T-helper 1 cell treated with Interleukin-12 subunit alpha and Interleukin-12 subunit beta and Interleukin-4 antibody, amounts not matched to agents 30 ng/mL and 1 ng/mL, for 36 hours (primary cell): Measurements from ENCODE around the gene RAD51B. TPM values are rescaled to one million over a fixed set of nuclear protein-coding genes. Genes with fewer than 3 reads are reported as not detected.
"Not testable (repeated sequence)": the region's sequence is repeated elsewhere in the genome, so short reads cannot be mapped to it uniquely, and the experiment has no call there.

Experiments used
- intact Hi-C: fragments of 100-400 bp; cut with micrococcal nuclease; formaldehyde crosslinking; loops from one replicate; pipeline ENCODE4 v1.15.1; 2024
- total RNA-seq: library from RNA; stranded (reverse); gene quantifications from 2 replicates; pipeline ENCODE4 v1.2.3, GENCODE V29; 2022

RAD51B gene
- total RNA-seq, 1 donor from 2014 or later: 24.4 TPM

DNA sequence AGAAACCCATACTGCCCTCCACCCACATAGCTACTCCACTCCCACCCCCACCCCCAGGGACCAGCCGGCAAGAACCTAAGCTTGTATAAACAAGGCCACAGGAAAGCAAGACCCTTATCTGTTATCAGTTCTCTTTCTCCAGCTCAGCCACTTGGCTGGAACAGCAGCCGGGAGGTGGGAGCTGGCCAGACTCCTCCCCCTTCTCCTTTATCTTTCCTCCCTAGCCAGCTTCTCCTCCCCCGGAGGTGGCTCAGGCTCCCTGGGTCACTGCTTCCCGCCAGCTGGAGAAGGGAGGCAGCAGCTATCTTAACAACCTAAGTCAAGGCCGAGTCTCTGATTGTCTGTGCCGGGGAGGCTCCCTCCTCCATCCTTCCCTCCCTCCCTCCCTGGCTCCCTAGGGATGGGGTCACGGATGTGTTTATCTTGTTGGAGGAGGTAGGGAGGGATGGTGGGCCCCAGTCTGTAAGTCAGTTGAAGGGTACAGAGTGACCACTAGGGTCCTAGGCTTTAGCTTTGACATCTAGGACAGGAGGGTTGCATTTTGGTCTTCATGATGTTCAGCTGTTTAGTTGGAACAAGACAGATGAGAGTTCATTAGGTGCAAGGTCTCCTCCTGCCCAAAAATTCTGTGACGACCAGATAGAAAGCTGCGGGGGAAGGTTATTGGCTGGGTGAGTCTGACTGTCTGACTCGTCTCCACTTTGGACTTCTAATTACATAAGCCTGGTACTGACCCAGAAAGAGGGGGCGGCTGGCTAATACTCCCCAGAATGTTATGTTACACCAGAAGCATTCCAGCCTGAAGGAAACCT, 943.6 kb downstream of the RAD51B start:
- intact Hi-C loops: no loop called here

DNA sequence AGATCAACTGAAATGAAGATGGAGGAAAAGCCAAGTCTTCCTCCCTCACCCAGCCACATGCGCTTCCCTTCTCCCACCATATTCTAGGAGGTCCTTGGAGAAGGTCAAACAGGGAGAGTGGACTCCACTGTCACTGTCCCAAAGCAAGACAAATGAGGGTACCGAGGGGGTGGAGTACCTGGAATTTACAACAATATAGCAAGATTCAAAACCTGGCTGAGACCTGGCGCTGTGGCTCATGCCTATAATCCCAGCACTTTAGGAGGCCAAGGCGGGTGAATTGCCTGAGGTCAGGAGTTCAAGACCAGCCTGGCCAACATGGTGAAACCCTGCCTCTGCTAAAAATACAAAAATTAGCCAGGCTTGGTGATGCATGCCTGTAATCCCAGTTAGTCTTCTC, 944.3 kb downstream of the RAD51B start:
- intact Hi-C loops: not testable (repeated sequence)

DNA sequence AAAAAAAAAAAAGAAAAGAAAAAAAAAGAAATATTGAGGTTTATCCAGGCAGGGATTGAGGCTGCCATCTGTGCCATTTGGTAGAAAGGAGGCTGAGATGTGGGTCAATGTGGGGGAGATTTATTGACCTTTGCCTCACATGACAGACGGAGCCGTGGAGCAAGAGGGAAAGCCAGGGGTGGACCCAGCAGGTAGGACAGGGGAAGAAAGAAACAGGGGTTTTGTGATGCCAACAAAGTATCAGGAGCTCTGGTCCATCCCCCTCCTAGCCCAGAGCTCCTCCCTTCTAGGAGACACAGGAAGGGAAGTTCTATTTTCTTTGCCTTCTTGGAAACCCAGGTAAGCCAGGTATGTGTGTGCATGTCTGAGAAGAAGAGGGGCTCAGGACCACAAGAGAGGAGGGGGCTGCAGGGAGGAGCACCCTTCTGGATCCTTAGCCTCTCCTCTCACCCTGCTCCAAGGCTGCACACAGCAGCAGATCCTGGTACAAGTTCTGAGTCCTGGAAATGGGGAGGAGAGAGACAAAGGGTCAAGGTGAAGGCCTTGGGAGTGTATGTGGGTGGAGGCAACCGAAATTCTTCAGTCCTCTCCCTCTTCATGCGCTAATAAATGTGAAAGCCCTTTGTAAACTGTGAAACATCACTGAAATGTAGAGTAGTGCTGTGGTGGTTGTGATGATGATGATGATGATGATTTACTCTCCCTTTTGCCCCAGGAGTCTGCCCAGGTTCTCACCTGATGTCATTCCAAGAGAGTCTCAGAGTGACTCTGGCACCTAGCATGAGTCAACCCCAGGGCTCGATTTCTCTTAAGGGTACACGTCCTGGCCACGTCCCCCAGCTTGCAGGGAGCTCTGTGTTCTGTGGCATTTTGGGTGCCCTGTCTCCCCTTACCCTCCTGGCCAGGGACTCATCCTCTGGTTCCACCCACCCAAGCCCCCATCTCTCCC, 947.0 kb downstream of the RAD51B start:
- intact Hi-C loops: no loop called here

DNA sequence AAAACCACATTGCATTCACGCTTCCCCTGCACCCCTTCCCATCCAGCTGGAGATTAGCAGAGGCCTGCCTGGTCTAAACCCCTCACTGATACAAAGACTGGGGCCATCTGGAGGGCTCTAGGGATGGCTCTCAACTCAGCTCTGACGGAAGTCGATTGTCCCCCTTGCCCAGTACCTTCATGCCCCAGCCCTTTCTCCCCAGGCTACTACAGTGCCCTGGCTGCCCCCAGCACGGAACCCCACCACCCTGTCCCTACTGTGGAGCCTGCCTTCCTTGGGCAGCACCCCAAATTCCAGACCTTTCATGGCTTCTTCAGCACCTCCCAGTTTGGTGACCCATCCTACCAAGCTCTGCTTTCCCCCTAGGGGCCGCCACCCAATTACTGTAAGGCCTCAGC, 947.7 kb downstream of the RAD51B start:
- intact Hi-C loops: no loop called here

DNA sequence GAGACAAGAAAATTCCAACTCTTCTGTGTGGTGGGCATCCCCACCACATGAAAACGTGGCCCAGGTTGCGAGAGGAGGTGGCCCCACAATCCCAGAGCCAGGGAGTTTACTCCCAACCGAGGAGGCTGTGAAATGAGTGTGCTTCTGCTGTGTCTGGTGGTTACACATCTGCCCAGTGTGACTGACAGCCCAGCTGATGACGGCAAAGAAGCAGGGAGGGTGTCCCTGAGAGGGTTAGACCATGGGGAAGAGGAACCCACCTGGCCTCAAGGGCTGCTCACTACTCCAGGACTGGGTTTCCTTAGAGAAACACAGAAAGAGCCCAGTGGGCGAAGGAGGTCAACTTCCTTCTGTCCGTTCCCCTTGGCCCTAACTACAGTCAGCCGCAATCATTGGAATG, 948.7 kb downstream of the RAD51B start:
- intact Hi-C loops: no loop called here

DNA sequence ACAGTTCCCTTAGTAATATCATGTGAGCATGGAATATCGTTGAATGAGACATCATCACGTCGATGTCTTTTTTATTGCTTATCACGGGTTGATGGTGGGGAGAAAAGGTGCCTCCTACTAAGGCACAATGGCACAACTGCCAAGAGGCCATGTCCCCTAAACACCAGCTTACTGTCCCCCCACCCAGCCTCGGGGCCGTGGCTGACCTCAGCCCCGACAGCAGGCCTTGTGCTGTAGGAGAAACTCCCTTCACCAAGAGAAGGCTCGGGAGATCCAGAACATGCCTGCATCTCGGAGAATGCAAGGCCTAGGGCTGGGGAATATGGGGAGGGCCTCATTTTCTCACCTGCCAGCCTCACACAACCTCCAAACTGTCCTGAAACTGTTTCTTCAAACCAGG, 950.5 kb downstream of the RAD51B start:
- intact Hi-C loops: no loop called here

DNA sequence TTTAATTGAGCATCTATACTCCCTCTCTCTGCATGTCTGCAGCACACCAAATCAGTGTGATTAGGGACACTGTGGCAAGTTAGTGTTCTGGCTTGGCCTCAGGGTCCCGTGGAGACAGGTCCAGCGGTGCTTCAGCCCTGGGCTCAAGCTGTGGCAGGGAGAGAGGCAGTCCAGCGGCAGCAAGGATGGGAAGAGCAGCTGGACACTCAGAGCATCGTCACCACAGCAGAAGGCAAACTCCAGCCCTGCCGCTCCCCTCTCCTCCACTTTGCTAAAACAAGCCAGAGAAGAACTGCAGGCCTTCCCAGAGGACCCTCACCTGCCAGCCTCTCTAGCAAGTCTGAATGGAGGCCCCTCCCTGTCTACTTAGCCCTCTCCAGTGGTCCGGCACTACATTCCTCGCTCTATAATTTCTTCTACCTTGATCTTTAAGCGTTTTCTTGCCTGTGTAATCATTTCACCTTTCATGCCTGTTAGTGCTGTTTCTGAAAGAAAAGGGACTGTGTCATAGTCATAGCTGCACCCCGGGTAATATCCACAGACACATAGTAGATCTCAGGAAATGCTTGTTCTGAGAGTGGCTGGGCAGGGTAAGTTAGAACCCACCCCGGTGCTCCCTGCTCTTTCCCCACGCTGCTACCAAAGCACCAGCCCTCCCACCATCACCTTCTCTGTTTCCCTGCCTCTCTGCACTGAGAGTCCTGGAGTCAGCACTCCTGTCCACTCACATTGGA, 951.1 kb downstream of the RAD51B start:
- intact Hi-C loops: loop anchor here (1.0 kb wide), 2 partner anchors 10 to 18 kb away; no protein-coding TSS in a partner anchor

DNA sequence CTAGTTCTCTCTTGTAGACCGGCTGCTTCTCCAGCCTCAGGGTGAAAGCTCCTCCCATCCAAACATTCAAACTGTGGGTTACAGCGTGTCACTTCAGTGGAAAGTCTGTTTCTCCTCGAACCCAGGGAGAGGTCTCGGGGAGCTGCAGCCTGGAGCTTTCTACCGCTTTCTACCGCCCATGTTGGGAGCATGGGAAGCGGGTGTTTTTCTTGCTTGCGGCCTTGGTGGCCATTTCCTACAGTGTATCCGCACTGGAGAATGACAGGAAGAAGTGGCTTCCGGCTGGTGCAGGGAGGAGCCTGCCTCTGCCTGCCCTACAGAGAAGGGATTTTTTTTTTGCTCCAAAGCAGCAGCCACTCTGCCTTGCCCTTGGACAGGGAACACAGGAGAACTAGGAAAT, 952.1 kb downstream of the RAD51B start:
- intact Hi-C loops: loop anchor here (1.0 kb wide), 2 partner anchors 9 to 17 kb away; no protein-coding TSS in a partner anchor

DNA sequence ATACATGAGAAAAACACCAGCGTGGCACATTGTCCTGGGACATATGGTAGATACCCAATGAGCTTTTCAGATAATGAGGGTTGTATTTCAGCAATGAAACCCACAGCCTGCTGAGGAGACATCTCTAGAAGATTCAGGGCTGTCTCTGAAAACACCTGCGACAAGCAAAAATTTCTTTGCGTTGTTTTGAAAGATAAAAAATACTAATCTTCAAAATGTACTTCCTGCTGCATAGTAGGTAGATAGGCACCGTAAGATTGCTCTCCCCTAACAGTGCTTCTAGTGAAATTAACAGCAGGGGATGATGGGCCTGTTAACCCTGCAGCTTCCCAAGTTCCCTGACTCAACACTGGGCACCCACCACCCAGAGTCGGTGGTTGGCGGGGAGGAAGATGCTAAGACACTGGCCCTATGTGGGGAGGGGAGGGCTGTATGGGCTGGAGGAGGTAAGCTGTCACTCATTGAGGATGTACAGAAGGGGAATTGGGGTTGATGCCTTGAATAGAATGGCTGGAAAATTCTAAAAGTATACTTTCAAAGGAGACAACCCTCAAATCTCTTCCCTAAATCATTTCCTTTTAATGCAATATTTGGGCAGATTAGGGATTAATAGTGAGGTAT, 953.3 kb downstream of the RAD51B start:
- intact Hi-C loops: no loop called here

DNA sequence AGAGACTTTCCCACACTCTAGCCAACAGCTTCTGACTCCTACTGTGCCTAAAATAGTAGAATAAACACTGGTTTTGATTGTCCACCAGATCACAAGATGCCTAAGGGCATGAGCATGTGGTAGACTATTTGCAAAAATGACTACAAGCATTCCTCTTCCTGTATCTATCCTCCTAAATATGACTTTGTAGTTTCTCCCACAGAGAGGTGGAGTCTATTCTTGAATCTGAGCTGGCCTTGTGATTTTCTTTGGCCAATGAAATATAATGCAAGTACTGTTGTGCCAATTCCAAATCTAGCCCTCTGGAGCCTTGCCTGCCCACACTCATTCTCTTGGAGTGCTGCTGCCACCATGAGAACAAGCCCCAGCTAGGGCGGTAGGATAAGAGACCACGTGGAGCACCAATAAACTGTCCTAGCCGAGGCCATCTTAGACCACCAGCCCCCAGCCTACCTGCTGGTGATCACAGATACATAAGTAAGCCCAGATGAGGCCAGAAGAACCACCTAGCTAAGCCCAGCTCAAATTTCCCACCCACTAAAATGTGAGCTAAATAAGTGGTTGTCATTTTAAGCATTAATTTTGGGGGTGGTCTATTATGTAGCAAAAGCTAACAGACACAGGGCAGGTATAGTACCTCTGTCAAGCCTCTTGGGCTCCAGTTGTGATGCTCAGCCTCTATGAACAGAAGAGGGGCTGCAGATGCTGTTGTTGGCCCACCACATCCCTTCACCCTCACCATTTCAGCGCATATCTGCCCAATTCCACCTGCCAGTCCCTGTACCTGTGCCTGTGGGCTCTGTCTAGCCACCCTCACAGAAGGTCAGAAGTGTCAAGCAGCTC, 955.4 kb downstream of the RAD51B start:
- intact Hi-C loops: no loop called here

DNA sequence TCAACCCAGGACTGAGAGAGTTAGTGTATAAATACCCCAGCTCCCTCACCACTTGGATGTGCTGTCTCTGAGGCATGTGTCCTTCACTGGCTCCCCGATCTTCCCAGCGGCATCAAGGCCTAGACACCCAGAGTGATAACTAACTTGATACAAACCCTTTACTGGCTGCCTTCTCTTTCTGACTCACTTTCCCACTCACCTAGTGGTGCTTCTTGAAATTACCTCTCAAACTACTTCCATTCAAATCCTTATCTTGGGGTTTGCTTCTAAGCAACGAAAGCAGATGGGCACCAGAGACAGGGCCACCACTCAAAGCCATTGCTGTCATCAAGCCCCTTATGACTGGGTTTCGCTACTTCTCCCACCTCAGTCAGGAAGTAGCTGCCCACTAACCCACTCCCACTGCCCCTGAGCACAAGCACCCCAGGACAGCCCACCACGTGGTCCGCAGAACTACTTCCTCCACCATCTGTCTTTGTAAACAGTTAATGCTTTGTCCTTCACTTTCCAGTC, 956.1 kb downstream of the RAD51B start:
- intact Hi-C loops: no loop called here

DNA sequence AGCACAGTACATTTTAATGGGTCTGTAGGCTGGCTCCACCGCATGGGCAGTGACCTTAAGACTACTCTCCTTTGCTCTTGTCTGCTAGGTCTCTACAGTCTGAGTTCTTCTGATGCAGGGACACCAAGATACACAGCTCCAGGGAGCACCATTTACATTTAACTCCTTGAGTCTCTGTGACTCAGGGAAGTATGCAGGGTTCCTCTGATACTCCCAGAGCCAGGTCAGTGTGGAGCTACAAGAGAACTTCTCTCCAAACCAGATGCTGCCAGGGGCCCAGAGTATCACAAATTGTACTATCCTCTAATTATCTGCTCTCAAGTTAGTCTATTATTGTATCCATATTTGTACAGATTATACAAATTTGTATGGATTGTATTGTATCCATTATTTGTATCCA, 958.1 kb downstream of the RAD51B start:
- intact Hi-C loops: no loop called here

Other genes with a start within 250 kb of the RAD51B start
- gene PIGH, start 219.5 kb upstream of the RAD51B start, total RNA-seq: 16.8 and 19.1 TPM in 2 replicates
- gene ARG2, start 199.9 kb upstream of the RAD51B start, total RNA-seq: 1.8 and 2.3 TPM in 2 replicates
- gene VTI1B, start 145.1 kb upstream of the RAD51B start, total RNA-seq: 72.9 and 77.0 TPM in 2 replicates
- gene RDH11, start 124.0 kb upstream of the RAD51B start, total RNA-seq: 42.8 and 47.3 TPM in 2 replicates
- gene RDH12, start 117.9 kb upstream of the RAD51B start, total RNA-seq: not detected in 2 replicates
- gene ZFYVE26, start 3.2 kb upstream of the RAD51B start, total RNA-seq: 27.1 and 27.7 TPM in 2 replicates